Measurements from ENCODE around the gene ADORA1. TPM values are rescaled to one million over a fixed set of nuclear protein-coding genes. Genes with fewer than 3 reads are reported as not detected.

ADORA1 gene
- total RNA-seq, 1 experiment from 2014 or later, result 1.2 TPM

- Histone ChIP-seq H3K9me3 (ENCODE audit: low read depth, low read length, poor library complexity, severe bottlenecking) (no peaks in the 10 kb centered on the region), H3K27ac (ENCODE audit: low read depth, low read length, poor library complexity, severe bottlenecking) (no peak overlapping the region), H3K4me1 (ENCODE audit: insufficient read depth, low read length, poor library complexity, severe bottlenecking) (peaks cover 2% of the 10 kb centered on the region), H3K27me3 (replicated peaks; ENCODE audit: insufficient read depth, low read depth, low read length, poor library complexity) (peaks cover 22% of the 10 kb centered on the region), H3K4me3 (ENCODE audit: low read depth, low read length, poor library complexity, severe bottlenecking) (no peak overlapping the region), H3K36me3 (ENCODE audit: insufficient read depth, low read length, poor library complexity, severe bottlenecking) (no peaks in the 10 kb centered on the region)
- BruUV-seq (replicated peaks), result no TSS peak
- POLR2A ChIA-PET (ENCODE audit: low non-redundant PET), result no interaction called here
- CTCF ChIA-PET, result no interaction called here
- no peak for DNase-seq (ENCODE audit: low spot score)
- TF ChIP-seq CTCF (conservative IDR thresholded peaks at IDR 0.05; ENCODE audit: low read depth, low read length), result no peak
- TF ChIP-seq EZH2 (IDR thresholded peaks at IDR 0.05; ENCODE audit: borderline replicate concordance, low read depth, low read length, poor library complexity, severe bottlenecking), result no peak
- intact Hi-C loops (cut with micrococcal nuclease; ENCODE audit: unreplicated experiment), result no loop called here
These were observed 7.0 kb upstream of the ADORA1 start for GRCh38 chr1:203120325-203121153.

GRCh38 chr1:203121186-203122015 lies 6.1 kb upstream of the ADORA1 start:
- H3K27me3 ChIP-seq (replicated peaks; ENCODE audit: insufficient read depth, low read depth, low read length, poor library complexity), result peaks cover 22% of the 10 kb centered on the region

GRCh38 chr1:203122159-203122558 lies 5.4 kb upstream of the ADORA1 start:
- DNase-seq (ENCODE audit: low spot score), result no peak
- no peaks in the 10 kb centered on the region for H3K9me3 ChIP-seq (ENCODE audit: low read depth, low read length, poor library complexity, severe bottlenecking)
- intact Hi-C loops (cut with micrococcal nuclease; ENCODE audit: unreplicated experiment), result no loop called here
- BruUV-seq (replicated peaks), result no TSS peak
- POLR2A ChIA-PET (ENCODE audit: low non-redundant PET), result no interaction called here
- TF ChIP-seq EZH2 (IDR thresholded peaks at IDR 0.05; ENCODE audit: borderline replicate concordance, low read depth, low read length, poor library complexity, severe bottlenecking), result no peak
- no peak for TF ChIP-seq CTCF (conservative IDR thresholded peaks at IDR 0.05; ENCODE audit: low read depth, low read length)
- H3K36me3 ChIP-seq (ENCODE audit: insufficient read depth, low read length, poor library complexity, severe bottlenecking), result no peaks in the 10 kb centered on the region
- H3K4me1 ChIP-seq (ENCODE audit: insufficient read depth, low read length, poor library complexity, severe bottlenecking), result peaks cover 4% of the 10 kb centered on the region
- peaks cover 29% of the 10 kb centered on the region for H3K27me3 ChIP-seq (replicated peaks; ENCODE audit: insufficient read depth, low read depth, low read length, poor library complexity)
- no peak overlapping the region for H3K27ac ChIP-seq (ENCODE audit: low read depth, low read length, poor library complexity, severe bottlenecking)
- H3K4me3 ChIP-seq (ENCODE audit: low read depth, low read length, poor library complexity, severe bottlenecking), result no peak overlapping the region
- CTCF ChIA-PET, result no interaction called here

More at GRCh38 chr1:203121186-203122015, 6.1 kb upstream of the ADORA1 start:
- POLR2A ChIA-PET (ENCODE audit: low non-redundant PET), result no interaction called here
- intact Hi-C loops (cut with micrococcal nuclease; ENCODE audit: unreplicated experiment), result no loop called here
- Histone ChIP-seq H3K9me3 (ENCODE audit: low read depth, low read length, poor library complexity, severe bottlenecking) (no peaks in the 10 kb centered on the region), H3K27ac (ENCODE audit: low read depth, low read length, poor library complexity, severe bottlenecking) (no peak overlapping the region), H3K4me3 (ENCODE audit: low read depth, low read length, poor library complexity, severe bottlenecking) (no peak overlapping the region), H3K4me1 (ENCODE audit: insufficient read depth, low read length, poor library complexity, severe bottlenecking) (peaks cover 2% of the 10 kb centered on the region), H3K36me3 (ENCODE audit: insufficient read depth, low read length, poor library complexity, severe bottlenecking) (no peaks in the 10 kb centered on the region)
- TF ChIP-seq EZH2 (IDR thresholded peaks at IDR 0.05; ENCODE audit: borderline replicate concordance, low read depth, low read length, poor library complexity, severe bottlenecking) (no peak), CTCF (conservative IDR thresholded peaks at IDR 0.05; ENCODE audit: low read depth, low read length) (no peak)
- BruUV-seq (replicated peaks), result no TSS peak
- no peak for DNase-seq (ENCODE audit: low spot score)
- CTCF ChIA-PET, result no interaction called here
